ENCODE measurements around the gene NFATC2. TPM values are rescaled to one million over a fixed set of nuclear protein-coding genes. Genes with fewer than 3 reads are reported as not detected.

Gene NFATC2
- total and polyA plus RNA-seq, 2 experiments from 2014 or later, result 4.9 to 8.3 TPM

DNA sequence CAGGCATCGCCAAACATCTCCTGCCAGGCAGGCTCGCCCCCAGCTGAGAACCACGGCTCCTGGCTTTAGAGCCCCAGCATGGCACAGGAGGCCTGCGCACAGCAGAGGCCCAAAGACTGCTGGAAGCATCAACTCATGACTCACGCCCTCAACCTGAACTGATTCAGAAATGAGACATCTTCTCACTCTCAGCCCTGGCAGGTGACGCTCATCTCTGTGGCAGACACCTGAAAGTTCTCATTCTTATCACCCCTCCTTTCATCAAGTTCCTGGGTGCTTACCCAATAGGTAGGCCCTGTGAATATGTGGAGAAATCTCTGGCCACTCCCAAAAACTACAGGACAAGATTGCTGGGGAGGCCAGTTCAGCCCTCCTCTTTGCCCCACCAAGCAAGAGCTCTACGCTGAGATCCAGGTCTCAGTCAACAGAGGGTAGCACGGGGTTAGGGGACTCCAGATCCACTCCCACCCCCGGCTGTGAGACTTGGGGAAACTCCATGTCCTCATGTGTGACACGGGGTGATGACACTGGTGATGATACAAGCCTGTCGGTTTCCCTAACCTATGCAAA is 11.3 kb downstream of the NFATC2 start:
- TF ChIP-seq EZH2phosphoT487 (IDR thresholded peaks at IDR 0.05; ENCODE audit: low read depth, severe bottlenecking, unreplicated experiment) (no peak), EZH2 (IDR thresholded peaks at IDR 0.05; ENCODE audit: borderline replicate concordance) (no peak)
- TF ChIP-seq, protein P1, sequence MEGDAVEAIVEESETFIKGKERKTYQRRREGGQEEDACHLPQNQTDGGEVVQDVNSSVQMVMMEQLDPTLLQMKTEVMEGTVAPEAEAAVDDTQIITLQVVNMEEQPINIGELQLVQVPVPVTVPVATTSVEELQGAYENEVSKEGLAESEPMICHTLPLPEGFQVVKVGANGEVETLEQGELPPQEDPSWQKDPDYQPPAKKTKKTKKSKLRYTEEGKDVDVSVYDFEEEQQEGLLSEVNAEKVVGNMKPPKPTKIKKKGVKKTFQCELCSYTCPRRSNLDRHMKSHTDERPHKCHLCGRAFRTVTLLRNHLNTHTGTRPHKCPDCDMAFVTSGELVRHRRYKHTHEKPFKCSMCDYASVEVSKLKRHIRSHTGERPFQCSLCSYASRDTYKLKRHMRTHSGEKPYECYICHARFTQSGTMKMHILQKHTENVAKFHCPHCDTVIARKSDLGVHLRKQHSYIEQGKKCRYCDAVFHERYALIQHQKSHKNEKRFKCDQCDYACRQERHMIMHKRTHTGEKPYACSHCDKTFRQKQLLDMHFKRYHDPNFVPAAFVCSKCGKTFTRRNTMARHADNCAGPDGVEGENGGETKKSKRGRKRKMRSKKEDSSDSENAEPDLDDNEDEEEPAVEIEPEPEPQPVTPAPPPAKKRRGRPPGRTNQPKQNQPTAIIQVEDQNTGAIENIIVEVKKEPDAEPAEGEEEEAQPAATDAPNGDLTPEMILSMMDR (IDR thresholded peaks at IDR 0.05; ENCODE audit: poor library complexity), result no peak
- Histone ChIP-seq H3K27ac (no peak overlapping the region), H3K9me2 (replicated peaks; ENCODE audit: insufficient read depth) (no peaks in the 10 kb centered on the region), H3K27me3 (no peaks in the 10 kb centered on the region), H4K20me1 (ENCODE audit: insufficient read depth, poor library complexity, severe bottlenecking) (peaks cover 2% of the 10 kb centered on the region), H3K4me2 (no peak overlapping the region), H3K36me3 (replicated peaks; ENCODE audit: insufficient read depth, low read depth) (no peaks in the 10 kb centered on the region), H2AFZ (no peak overlapping the region), H3K4me1 (ENCODE audit: insufficient read depth) (peaks cover 22% of the 10 kb centered on the region), H3K79me2 (peaks cover 63% of the 10 kb centered on the region), H3K9me3 (ENCODE audit: low read depth) (no peaks in the 10 kb centered on the region), H3K4me3 (no peak overlapping the region)
- 90% methylated on average over 11 of the region's 11 CpGs for WGBS (ENCODE audit: low lambda C conversion rate, missing lambda C conversion rate)
- no peak for DNase-seq (ENCODE audit: low spot score)

DNA sequence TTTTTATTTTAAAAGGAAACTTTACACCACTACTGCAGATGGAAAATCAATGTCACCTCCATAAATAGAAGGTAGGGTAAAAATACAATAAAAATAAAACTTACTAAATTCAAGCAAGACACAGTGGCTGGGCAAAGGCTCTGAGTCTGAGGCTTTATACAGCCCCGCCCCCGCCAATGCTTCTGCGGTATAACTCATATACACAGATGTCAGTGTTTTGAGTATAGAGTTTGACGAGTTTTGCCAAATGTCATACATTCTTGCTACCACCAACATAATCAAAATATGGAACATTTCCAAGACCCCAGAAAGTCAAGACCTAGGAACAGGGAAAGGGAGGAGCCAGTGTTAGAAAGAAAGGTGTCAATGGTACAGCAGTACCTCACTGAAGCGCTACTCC is 12.8 kb downstream of the NFATC2 start:
- Histone ChIP-seq H3K36me3 (replicated peaks; ENCODE audit: insufficient read depth, low read depth) (no peaks in the 10 kb centered on the region), H3K9me3 (ENCODE audit: low read depth) (no peaks in the 10 kb centered on the region), H3K4me1 (ENCODE audit: insufficient read depth) (peaks cover 12% of the 10 kb centered on the region), H2AFZ (no peak overlapping the region), H3K79me2 (peaks cover 48% of the 10 kb centered on the region), H3K9me2 (replicated peaks; ENCODE audit: insufficient read depth) (no peaks in the 10 kb centered on the region), H3K27ac (peak overlapping the region; percentile 38), H3K27me3 (no peaks in the 10 kb centered on the region), H3K4me2 (peak overlapping the region; percentile 67), H3K4me3 (no peak overlapping the region), H4K20me1 (ENCODE audit: insufficient read depth, poor library complexity, severe bottlenecking) (no peaks in the 10 kb centered on the region)
- TF ChIP-seq, protein P1 (IDR thresholded peaks at IDR 0.05; ENCODE audit: poor library complexity), result no peak
- TF ChIP-seq EZH2phosphoT487 (IDR thresholded peaks at IDR 0.05; ENCODE audit: low read depth, severe bottlenecking, unreplicated experiment) (no peak), EZH2 (IDR thresholded peaks at IDR 0.05; ENCODE audit: borderline replicate concordance) (no peak)
- 77% methylated on average over 5 of the region's 5 CpGs for WGBS (ENCODE audit: low lambda C conversion rate, missing lambda C conversion rate)
- no peak for DNase-seq (ENCODE audit: low spot score)

DNA sequence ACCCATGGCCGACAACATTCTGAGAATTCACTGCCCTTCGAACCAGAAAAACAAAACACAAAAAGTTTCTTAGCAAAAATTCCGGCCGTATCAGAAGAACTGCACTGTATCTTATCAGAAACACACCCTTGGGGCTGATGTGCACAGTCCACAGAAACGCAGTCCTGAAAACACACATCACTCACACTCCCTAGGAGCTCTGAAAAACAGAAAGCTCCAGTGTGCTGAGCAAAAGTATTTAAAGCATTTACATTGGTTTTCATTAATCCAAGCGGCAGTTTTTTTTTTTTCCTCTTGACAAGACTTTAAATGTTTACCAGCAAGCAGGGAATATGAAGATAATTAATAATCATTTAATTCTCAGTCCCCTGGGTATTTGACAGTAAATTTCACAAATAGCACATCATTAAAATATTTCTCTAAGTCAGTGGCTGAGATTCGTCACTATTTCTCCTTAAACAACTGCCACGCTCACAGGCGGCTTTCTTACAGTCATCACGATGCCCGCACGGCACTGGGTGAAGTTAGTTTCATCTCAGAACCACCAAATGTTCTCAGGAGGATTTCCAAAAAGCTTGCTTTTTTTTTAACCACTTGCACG is 13.3 kb downstream of the NFATC2 start:
- H3K36me3 ChIP-seq (replicated peaks; ENCODE audit: insufficient read depth, low read depth), result no peaks in the 10 kb centered on the region
- peaks cover 45% of the 10 kb centered on the region for H3K79me2 ChIP-seq
- no peak overlapping the region for H3K4me3 ChIP-seq
- peak overlapping the region; percentile 38 for H3K27ac ChIP-seq
- H3K9me2 ChIP-seq (replicated peaks; ENCODE audit: insufficient read depth), result no peaks in the 10 kb centered on the region
- TF ChIP-seq EZH2 (IDR thresholded peaks at IDR 0.05; ENCODE audit: borderline replicate concordance), result no peak
- TF ChIP-seq, protein P1 (IDR thresholded peaks at IDR 0.05; ENCODE audit: poor library complexity), result no peak
- no peak for TF ChIP-seq EZH2phosphoT487 (IDR thresholded peaks at IDR 0.05; ENCODE audit: low read depth, severe bottlenecking, unreplicated experiment)
- H2AFZ ChIP-seq, result no peak overlapping the region
- peak overlapping the region; percentile 67 for H3K4me2 ChIP-seq
- no peaks in the 10 kb centered on the region for H3K9me3 ChIP-seq (ENCODE audit: low read depth)
- peaks cover 12% of the 10 kb centered on the region for H3K4me1 ChIP-seq (ENCODE audit: insufficient read depth)
- peak; percentile 59 for DNase-seq (ENCODE audit: low spot score)
- H3K27me3 ChIP-seq, result no peaks in the 10 kb centered on the region
- 30% methylated on average over 13 of the region's 13 CpGs for WGBS (ENCODE audit: low lambda C conversion rate, missing lambda C conversion rate)
- no peaks in the 10 kb centered on the region for H4K20me1 ChIP-seq (ENCODE audit: insufficient read depth, poor library complexity, severe bottlenecking)
